GM19395 (cell line): Measurements from ENCODE around the gene RNF151.
"Not testable (repeated sequence)": the region's sequence is repeated elsewhere in the genome, so short reads cannot be mapped to it uniquely, and the experiment has no call there.

Source experiments
- ATAC-seq: cut with Tn5 transposase; IDR thresholded peaks from one replicate; pipeline ENCODE4 v1.9.1; 2021; ENCODE audit warnings: mild to moderate bottlenecking, moderate library complexity; ENCODE audit not compliant: unreplicated experiment

Gene RNF151

DNA sequence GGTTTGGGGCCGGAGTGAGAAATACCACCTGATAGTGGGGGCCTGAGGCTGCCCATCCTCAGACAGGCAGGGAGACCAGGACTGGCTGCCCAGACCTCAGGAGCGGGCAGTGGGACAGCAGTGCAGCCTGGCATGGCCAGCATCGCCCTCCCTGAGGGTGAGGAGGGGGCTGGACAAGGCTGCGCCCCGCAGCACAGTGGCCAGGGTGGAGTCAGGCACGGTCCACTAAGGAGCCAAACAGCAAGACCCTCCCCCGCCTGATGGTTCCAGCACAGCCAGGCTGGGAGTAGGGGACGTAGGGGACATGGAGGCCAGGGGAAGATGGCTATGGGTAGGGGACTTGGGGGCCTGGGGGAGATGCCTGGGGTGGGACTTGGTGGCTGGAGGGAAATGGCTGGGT lies 39.7 kb downstream of the RNF151 start:
- no peak for ATAC-seq

DNA sequence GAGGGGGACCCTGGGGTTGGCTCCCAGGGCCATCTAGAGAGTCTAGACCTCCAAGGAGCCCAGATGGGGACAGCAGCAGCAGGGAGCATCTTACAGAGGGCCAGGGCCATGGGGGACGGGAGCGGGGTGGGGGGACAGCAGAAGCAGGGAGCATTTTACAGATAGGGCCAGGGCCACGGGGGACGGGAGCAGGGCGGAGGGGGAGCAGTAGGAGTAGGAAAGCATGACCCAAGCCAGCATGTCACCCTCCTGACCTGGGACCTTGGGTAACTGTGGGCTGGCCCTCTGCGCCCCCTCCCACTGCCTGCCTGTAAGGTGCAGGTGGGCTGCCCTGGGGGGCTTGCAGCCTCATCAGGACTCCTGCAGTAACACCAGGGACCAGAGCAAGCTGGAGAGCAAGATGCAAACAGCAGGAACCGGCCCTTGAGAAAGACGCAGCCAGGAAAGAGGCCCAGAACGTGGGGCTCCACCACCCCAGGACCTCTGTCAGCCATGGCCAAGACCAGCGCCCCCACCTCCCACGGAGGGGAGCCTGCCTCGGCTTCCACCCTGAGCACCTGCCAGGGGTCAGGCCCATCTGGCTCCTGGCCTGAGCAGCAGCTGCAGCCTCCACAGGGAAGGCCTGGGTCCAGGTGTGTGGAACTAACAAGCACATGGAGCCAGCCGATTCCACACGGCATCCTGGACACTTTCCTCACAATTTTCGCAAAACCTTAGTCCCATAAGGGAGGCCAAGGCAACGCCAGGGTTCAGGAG lies 40.6 kb downstream of the RNF151 start:
- ATAC-seq, result no peak

DNA sequence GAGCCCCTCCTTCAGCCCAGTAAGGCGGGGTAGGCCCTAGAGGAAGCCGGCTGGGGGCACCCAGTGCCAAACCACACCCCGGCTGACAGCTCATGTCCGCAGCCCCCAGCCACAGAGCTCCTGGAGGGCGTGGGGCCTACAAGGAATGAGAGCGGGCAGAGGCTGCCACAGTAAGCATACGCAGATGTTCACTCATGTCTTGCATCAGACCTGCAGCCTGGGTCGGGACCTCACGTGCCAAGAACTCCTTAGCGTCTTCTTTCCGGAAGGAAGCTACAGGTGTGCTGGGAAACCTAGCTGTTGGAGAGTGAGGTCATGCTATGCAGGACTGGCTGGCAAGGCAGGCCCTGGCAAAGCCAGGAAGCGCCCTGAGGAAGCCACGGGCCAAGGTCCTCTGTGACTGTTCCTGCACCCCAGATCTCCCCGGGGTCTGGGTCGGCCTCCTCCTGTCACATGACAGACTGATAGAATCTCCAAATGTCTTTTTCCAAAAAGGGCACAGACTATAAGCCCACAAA lies 41.4 kb downstream of the RNF151 start:
- ATAC-seq, result no peak

DNA sequence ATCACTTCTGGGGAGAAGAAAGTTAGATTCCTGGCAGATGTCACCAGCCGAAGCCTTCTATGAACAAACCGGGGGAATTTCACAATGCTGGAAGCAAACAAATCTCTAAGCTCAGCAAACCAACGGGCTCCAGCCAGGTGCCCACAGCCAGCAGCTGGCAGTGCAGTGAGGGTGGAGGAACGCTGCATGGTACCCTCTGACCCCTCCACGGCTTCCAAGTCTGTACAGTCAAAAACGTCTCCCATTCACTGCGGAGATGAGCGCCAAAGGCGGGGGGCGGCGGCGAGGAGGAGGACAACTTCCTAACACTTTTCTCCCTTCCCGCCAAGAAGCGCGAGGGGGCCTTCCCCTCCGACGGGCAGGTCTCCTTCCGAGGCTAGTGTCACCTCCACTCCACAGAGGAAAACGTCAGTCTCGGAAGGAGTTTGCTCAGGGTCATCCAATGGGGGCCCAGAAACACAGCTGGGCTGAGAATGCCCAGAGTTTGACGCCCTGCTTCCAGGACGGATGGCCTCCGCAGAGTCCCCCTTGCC lies 42.0 kb downstream of the RNF151 start:
- ATAC-seq, result no peak

DNA sequence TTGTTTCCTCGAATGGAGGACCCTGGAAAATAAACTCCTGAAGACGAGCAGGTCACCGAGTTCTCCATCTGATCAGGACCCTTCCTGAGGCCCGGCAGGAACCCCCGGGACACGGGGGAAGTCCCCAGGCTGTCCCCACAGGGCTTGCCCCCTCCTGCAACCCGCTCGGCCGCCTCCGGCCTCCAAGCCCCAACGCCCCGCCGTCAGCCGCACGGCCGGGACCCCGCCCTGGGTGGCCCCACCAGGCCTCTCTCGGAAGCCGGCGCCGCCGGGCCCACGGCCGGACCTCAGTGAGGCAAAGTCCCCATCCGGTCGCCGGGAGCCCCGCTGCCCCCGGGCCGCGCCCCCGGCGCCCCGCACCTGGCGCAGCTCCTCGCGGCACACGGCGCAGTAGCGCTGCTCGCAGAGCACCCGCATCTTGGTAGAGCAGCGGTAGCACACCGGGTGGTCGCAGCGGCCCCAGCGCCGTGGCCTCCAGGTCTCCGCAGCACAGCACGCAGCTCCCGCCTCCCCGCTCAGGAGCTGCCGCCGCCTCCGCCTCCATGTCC lies 42.6 kb downstream of the RNF151 start:
- ATAC-seq, result peak; percentile 47

DNA sequence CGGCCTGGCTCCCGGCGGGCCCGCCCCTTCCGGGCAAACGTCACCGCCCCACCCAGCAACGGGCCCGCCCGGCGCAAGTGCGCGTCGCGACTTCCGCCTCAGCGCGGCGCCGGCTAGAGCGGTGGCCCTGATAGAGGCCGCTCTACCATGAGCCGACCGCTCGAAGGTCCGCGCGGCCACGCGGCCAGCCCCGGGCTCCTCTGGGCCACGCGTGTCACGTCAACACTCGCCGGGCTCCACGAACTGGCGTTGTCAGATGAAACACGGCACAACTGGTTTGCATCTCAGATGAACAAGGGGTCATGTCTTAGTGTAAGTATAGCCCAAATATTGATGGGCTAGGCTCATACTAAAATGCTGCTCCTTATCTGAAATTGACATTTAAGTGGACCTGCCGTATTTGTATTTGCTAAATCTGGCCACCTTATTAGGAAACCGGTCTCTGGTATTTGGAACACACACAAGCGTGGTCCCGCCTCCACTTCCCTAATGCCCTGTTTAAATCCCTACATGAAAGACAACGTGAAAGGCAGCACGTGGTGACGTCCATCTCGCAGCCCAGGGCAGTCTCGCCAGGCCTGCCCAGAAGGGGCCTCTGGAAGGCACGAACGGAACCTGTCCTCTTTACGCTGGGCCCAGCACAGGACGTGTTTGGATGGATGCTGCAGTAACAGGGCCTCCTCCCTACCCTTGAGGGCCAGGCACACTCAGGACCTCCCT lies 43.3 kb downstream of the RNF151 start, which contains the start of gene ZNF598:
TSS of gene ZNF598 (minus strand) at position 31 of the 720 bp plus-strand sequence.
- peak; percentile 67 for ATAC-seq

DNA sequence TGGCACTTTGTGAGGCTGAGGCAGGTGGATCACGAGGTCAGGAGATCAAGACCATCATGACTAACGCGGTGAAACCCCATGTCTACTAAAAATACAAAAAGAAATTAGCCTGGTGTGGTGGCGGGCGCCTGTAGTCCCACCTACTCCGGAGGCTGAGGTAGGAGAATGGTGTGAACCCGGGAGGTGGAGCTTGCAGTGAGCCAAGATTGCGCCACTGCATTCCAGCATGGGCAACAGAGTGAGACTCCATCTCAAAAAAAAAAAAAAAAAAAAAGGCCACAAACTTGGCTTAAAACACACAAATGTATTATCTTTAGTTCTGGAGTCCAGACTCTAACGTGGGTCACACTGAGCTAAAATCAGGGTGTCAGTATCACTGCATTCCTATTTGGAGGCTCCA lies 45.1 kb downstream of the RNF151 start:
- ATAC-seq, result not testable (repeated sequence)

DNA sequence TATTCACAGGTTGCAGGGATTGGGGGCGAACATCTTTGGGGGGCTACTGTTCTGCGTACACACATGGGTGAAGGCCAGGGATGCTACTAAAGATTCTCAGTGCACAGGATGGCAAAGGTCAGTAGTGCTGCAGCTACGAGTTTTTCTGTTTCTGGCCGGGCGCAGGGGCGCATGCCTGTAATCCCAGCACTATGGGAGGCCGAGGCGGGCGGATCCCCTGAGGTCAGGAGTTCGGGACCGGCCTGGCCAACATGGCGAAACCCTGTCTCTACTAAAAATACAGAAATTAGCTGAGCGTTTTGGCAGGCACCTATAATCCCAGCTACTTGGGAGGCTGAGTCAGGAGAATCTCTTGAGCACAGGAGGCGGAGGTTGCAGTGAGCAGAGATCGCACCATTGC lies 46.9 kb downstream of the RNF151 start:
- ATAC-seq, result no peak

DNA sequence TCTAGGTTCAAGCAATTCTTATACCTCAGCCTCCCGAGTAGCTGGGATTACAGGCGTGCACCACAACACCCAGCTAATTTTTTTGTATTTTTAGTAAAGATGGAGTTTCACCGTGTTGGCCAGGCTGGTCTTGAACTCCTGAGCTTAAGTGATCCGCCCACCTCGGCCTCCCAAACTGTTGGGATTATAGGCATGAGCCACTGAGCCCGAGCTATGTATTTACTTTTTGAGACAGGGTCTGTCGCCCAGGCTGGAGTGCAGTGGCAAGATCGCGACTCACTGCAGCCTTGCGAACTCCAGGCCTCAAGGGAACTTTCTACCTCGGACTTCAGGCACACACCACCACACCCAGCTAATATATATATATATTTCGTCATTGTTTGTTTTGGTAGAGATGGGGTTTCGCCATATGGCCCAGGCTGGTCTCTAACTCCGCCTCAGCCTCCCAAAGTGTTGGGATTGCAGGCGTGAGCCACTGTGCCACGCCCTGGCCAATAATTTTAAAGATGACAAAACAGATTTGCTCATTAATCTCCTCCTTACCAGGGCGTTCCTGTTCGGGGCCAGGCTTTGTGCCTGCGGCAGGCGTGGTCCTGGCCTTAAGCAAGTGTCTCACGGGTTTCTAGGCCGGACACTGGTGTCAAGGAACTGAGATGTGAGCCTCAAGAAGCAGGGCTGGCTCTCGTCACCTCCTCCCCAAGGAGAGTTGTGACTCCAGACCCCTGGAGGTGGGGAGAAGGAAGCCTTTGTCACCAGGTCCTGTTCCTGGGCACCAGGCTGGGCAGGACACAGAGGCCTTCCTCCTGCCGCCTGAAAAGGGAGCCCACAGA lies 48.7 kb downstream of the RNF151 start:
- ATAC-seq, result no peak

DNA sequence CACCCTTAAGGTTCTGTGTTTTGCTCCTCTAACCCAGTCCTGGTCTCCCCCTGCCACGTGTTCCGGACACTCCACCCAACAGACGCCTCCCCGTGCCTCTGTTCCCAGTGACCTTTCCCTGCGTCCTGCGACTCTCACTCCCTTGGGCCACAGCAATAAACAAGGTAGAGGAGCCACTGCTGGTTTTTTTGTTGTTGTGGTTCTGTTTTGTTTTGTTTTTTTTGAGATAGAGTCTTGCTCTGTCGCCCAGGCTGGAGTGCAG lies 49.2 kb downstream of the RNF151 start:
- ATAC-seq, result no peak

DNA sequence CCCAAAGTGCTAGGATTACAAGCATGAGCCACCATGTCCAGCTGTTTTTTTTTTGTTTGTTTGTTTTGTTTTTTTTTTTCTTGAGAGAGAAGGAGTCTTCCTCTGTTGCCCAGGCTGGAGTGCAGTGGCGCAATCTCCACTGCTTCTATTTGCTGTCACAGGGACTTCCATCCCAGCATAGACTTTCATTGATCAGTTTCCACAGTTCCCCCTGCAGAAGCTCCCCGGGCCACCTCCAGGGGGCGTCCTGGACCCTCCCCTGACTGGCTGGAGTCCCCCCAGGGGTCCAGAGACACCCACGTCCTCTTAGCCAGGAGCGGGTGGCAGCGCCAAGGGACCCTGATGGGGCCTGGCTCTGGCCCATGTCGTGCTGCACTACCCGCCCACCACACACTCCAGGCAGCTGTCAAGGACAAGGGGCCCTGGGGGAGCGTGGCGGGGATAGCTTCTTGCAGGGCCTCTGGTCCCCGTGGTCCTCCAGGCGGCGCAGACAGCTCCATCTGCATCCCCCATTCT lies 49.8 kb downstream of the RNF151 start:
- ATAC-seq, result no peak
